ENCODE measurements around the gene CTSS.

The CTSS gene

GRCh38 chr1:150720703-150721102 lies 44.9 kb downstream of the CTSS start, which contains the start of gene HORMAD1:
Gene HORMAD1, minus strand, starts transcription at chr1:150720895. Its CDS starts 1,390 bp downstream, at chr1:150719505.
- Histone ChIP-seq H3K4me3 (ENCODE audit: low read depth, low read length) (no peak within 1 kb of the TSS), H3K4me1 (ENCODE audit: control insufficient read depth, insufficient read depth, low read length) (no peaks in the 10 kb centered on the region), H3K36me3 (ENCODE audit: control insufficient read depth in 2 of 2, insufficient read depth in 1 of 2, low read length in 2 of 2) (no peaks in the 10 kb centered on the region), H3K9me3 (ENCODE audit: control insufficient read depth, insufficient read depth, low read depth, low read length) (no peaks in the 10 kb centered on the region), H3K27ac (ENCODE audit: extremely low read depth, low read depth, low read length) (no peak within 1 kb of the TSS)
- ChIA-PET CTCF (interaction anchor here (0.6 kb wide), 1 partner anchor 32 kb away, joined by 3 read pairs; no protein-coding TSS in a partner anchor), POLR2A (interaction anchor here (0.7 kb wide), 1 partner anchor 101 kb away, joined by 6 read pairs; no protein-coding TSS in a partner anchor)
- TF ChIP-seq HOXA7 (CRISPR knock-in tag; IDR thresholded peaks at IDR 0.05; ENCODE audit: borderline replicate concordance) (no peak), ZNF510 (tag by site-specific recombination; IDR thresholded peaks at IDR 0.05; ENCODE audit: insufficient replicate concordance) (no peak), ZNF146 (tag by site-specific recombination; IDR thresholded peaks at IDR 0.05) (no peak), ELK4 (IDR thresholded peaks at IDR 0.05; ENCODE audit: borderline replicate concordance, low read depth, low read length) (no peak), ZNF335 (tag by site-specific recombination; conservative IDR thresholded peaks at IDR 0.05) (no peak), ZNF214 (tag by site-specific recombination; IDR thresholded peaks at IDR 0.05; ENCODE audit: borderline replicate concordance) (no peak), HIC1 (tag by site-specific recombination; IDR thresholded peaks at IDR 0.05) (no peak)

- Histone ChIP-seq H3K4me3 (ENCODE audit: low read depth, low read length) (no peak overlapping the region), H3K27ac (ENCODE audit: extremely low read depth, low read depth, low read length) (no peak overlapping the region), H3K9me3 (ENCODE audit: control insufficient read depth, insufficient read depth, low read depth, low read length) (no peaks in the 10 kb centered on the region), H3K36me3 (ENCODE audit: control insufficient read depth in 2 of 2, insufficient read depth in 1 of 2, low read length in 2 of 2) (no peaks in the 10 kb centered on the region), H3K4me1 (ENCODE audit: control insufficient read depth, insufficient read depth, low read length) (no peaks in the 10 kb centered on the region)
- ChIA-PET POLR2A (no interaction called here), CTCF (interaction anchor here (0.6 kb wide), 3 partner anchors 33 to 274 kb away, joined by 3 read pairs; no protein-coding TSS in a partner anchor)
- TF ChIP-seq ZNF202 (tag by site-specific recombination; IDR thresholded peaks at IDR 0.05; ENCODE audit: borderline replicate concordance) (peak; percentile 52; the same call in 1 of the 2 replicates), ZSCAN23 (tag by site-specific recombination; IDR thresholded peaks at IDR 0.05) (no peak), ZNF518A (tag by site-specific recombination; conservative IDR thresholded peaks at IDR 0.05; ENCODE audit: low read depth) (no peak), ZNF544 (tag by site-specific recombination; IDR thresholded peaks at IDR 0.05) (no peak), GLI4 (tag by site-specific recombination; IDR thresholded peaks at IDR 0.05) (no peak), ZNF621 (tag by site-specific recombination; IDR thresholded peaks at IDR 0.05) (no peak)
These were observed 45.5 kb downstream of the CTSS start for GRCh38 chr1:150720098-150720497.

Measured in HEK293 (cell line).